HG03045 (cell line): ENCODE data around the gene COL26A1.
"Not testable (repeated sequence)": the region's sequence is repeated elsewhere in the genome, so short reads cannot be mapped to it uniquely, and the experiment has no call there.

ENCODE experiments used
- ATAC-seq: cut with Tn5 transposase; IDR thresholded peaks from one replicate; pipeline ENCODE4 v1.9.1; 2021; ENCODE audit warnings: mild to moderate bottlenecking, moderate library complexity; ENCODE audit not compliant: unreplicated experiment

COL26A1 gene

DNA sequence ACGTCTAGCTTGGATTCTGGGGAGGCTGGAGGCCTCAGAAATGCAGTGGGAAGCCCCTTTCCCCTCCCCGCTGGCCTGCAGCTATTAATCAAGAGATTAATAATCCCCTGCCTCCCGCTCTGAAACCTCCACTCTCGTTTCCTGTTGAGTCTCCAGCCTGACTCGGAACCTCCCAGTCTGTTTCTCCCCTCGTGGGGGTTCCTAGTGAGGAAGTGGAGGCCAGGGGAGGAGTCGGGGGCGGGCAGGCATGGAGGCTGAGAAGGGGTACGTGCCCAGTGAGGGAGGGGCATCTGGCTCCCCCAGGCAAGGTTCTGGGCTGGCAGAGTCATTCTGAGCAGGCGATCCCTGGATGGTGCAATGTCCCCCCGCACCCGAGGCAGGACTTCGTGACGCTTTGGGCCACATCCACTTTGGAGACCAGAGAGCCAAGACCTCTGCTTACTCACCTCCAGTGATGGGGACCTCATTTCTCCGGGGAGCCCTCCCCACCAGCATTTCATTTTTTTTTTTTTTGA is 73.6 kb downstream of the COL26A1 start:
- no peak for ATAC-seq

DNA sequence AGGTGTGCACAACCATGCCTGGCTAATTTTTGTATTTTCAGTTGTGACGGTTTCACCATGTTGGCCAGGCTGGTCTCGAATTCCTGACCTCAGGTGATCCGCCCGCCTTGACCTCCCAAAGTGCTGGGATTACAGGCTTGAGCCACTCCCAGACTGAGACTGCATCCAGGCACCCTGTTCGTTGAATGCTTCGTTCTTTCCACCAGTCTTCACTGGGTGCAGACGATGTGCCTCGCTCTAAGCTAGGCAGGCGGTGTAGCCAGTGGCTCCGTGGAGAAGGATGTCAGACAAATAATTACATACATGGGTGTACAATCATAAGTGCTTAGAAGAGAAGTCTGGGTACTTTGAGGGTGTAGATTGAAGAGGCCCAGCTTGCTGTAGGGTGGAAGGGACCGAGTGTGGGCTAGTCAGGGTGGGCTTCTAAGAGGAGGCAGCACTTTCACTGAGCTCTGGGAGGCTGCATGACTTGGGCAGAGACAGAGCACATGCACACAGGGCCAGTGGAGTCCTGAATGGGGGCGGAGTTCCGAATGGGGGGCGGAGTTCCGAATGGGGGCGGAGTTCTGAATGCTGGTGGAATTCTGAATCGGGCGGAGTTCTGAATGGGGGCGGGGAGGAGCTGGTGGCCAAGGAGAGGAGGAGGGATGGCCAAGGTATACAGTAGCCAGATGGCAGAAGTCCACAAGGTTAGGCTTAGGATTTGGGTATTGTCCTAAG is 74.3 kb downstream of the COL26A1 start:
- no peak for ATAC-seq

DNA sequence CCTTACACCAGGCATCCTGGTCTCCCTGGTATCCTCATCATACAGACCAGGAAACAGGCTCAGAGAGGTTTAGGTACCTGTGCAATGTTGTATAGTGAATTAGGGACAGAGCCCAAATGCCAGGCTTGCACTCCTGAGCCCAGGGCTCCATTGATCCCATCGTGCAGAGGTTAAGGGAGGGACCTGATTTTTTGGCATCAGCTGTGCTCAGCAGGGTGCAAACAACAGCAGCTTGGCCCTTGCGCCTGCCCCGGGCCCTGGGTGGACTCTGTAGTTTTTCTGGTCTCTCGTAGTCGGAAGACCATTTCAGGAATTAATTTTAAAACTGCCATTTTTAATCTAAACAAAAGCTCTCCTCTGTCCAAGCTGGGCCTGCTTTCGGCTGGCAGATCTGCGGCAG is 79.2 kb downstream of the COL26A1 start:
- ATAC-seq = no peak

DNA sequence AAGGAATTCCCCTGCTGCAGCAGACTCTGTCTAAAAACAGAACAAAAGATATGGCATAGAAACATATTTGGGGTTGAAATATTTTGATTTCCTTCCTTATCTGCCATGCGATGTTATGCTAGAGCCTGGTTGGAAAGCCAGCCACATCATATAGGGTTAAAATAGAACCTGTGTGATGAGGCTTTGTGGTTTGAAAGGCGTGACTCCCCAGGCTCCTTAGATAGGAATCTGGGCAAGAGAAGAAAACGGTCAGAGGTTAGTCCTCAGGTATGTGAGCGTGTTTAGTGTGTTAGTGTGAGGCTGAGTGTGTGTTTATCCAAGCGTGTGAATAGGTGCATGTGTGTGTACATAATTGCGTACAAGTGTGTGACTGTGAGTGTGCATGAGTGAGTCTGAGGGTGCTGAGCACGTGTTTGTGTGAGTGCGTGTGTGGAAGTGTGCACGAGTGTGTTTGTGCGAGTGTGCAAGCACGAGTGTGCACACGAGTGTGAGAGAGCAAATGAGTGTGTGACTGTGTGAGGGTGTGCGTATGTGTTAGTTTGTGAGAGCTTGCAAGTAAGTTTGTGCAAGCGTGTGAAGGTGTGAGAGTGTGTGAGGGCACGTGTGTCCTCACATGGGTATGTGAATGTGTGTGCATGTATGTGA is 79.9 kb downstream of the COL26A1 start:
- ATAC-seq = no peak

DNA sequence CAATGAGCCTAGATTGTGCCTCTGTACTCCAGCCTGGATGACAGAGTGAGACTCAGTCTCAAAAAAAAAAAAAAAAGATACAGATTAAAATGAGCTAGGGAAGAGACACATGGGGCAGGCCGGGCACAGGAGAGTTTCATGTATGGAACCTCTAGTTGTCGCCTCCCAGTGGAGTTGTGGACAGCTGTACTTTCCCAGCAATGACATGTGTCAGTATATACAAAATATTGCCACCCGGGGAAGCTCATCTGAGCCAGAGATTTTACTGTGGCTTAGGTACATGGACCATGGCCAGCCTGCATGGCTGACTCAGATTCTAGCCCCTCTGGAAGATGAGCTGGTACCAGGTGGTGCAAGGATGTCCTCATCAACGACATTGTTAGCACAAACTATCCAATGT is 87.4 kb downstream of the COL26A1 start:
- ATAC-seq = no peak

DNA sequence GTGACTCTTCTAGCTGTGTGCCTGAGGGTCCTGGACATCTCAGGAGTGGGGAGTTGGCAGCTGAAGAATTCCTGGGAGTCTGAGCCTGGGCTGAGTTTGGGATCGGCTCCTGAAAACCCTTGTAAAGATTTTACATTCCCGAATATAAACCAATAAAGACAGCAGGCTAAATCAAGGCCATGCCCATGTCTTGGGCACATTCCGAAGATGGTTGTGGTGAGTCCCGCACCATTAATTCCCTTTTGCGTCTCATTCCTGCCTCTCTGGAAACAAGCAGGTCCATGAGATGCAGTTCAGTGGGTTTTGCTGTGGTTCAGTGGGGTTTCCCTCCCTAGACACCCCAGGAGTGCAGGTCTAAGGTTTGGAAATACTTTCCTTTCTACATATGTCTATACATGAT is 90.9 kb downstream of the COL26A1 start:
- ATAC-seq = no peak

DNA sequence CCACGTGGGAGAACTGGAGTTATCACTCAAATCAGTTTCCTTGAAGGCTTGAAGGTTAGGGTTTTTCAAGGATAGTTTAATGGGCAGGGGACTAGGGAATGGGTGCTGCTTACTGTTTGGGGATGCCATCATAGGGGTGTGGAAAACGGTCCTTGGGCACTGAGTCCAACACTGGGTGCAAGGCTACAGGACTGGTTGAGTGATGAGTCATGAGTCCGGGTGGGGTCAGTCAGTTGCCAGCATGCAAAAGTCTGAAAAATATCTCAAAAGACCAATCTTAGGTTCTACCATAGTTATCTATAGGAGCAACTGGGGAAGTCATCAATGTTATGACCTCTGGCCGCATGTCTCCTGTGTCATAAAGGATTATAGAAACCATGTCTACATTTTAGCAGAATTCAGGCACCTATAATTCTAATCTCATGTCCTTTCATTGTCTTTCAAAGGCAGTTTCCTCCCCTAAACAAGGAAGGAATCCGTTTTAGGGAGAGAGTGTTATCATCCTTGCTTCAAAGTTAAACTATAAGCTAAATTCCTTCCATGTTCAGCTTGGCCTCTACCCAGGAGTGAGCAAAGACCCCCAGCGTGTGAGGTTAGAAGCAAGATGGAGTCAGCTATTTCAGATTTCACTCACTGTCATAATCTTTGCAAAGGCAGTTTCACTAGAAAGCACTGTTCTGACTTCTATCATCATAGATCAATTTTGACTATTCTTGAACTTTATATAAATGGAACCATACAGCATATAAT is 94.5 kb downstream of the COL26A1 start:
- no peak for ATAC-seq

DNA sequence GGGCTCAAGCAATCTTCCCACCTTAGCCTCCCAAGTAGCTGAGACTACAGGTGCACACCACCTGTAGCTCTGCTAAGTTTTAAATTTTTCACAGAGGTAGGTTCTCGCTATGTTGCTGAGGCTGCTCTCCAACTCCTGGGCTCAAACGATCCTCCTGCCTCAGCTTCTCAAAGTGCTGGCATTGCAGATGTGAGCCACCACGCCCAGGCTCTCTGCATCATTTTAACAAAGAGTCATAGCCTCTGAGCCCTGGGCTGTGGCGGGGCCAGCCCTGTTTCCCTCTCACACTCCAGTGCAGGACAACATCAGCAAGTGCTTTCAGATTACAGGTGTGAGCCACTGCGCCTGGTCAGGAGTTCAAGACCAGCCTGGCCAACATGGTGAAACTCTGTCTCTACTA is 102.5 kb downstream of the COL26A1 start:
- no peak for ATAC-seq

DNA sequence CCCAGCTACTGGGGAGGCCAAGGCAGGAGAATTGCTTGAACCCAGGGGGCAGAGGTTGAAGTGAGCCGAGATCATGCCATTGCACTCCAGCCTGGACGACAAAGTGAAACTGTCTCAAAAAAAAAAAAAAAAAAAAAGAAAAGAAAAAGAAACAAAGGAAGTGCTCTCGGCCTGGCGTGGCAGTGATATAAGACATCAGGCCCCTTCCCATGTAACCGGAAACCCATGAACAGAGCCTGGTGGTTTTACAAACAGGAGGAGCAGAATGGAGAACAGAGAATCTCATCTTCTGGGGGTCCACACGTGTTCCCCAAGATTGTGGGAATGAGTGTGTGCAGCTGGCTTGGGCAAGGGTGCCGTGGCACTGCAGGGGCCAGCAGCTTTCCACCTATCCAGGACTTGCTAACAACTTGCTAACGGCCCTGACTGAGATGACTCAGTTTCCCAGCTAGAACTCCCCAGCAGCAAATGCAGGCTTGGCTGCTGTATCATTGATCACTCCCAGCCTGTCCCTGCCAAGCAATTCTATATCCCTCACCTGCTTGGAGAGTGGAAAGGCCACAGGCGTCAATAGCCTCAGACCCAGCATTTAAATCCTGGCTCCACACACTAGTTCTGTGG is 103.0 kb downstream of the COL26A1 start:
- ATAC-seq = no peak

DNA sequence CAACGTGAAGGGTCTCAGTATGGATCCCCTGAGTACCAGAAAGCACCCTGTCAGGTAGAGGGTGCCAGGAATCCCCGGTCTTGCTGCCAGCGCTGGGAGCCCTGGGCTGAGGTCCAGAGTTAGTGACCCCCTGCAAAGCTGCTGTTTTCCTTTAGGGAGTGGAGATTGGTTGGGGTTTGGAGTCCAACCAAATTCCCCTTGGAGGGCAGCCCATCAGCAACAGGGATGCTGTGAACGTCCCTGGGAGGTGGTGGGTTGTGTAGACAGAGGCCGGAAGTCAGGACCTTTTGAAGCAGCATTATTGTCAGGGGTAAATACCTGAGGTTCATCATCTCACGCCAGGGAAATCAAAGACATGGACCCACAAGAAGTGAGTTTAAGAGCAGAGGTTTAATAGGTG is 104.2 kb downstream of the COL26A1 start:
- ATAC-seq = no peak

DNA sequence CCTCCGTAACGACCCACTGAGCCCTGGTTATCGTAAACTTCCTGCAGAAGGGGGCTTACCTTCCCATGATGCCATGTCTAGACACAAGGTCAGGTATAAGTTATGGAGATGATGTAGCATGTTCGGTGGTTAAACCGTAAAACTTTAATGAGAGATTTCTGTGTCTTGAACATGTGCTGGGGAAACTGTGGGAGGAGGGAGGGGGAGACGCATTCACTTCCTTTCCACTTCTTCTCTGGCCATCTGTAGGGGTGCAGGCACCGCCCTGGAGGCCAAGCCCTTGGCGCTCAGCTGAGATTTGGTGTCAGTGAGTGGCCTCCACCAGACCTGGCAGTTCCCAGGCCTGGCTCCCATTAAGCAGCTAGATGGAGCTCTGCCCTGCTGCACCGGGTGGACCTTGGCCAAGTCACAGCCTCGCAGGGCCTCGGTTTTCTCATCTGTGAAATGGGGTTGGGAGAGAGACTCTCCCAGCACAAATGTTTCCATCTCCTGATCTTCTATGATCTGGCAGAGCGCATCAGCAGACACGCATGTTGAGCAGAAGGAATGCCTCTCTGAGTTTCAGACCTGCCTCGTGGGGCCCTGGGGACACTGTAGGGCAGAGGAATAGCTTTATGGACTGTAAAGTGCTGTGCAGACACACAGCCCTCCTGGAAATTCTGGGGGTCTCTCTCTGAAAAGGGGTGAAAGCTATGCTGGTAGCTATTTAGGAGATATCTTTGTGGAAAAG is 106.0 kb downstream of the COL26A1 start:
- ATAC-seq = no peak

DNA sequence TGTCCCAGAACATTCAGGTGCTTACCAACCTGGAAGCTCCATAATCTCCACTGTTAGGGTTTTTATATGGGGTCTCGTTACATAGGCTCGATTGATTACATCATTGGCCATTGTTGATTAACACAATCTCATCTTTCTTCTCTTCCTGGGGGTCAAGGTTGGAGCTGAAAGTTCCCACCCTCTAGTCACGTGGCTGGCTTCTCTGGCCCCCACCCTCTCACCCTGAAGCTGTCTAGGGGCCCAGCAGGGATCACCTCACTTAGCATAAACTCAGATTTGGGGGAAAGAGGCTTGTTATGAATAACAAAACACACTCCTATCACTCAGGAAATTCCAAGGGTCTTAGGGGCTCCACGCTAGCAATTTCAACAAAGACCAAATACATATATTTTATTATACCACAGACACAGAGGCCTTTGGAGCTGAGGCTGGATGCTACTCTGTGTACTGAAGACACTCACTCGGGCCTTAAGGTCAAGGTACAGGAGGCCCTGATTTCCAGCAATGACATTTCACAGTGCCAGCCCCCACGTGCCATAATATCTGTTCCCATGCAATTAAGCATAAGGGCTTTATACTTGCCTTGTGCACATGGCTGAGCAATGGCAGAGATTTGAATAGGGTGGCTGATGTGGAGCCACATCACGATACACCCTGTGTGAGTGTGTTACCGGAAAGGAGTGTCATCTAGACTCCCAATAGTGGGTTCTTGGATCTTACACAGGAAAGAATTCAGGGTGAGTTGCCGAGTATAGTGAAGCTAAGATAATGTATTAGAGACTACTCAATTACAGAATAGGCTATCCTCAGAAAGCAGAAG is 108.2 kb downstream of the COL26A1 start:
- no peak for ATAC-seq

DNA sequence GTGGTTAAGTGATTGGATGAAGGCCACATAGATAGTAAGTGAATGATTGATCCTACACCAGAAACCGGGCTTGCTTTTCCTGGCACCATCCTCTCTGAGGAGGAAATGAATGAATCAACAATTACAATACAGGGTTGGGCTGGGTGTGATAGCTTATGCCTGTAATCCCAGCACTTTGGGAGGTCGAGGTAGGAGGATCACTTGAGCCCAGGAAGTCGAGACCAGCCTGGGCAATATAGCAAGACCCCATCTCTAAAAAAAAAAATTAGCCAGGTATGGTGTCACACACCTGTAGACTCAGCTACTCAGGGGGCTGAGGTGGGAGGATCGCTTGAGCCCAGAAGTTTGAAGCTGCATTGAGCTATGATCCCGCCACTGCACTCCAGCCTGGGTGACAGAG is 111.5 kb downstream of the COL26A1 start:
- no peak for ATAC-seq

DNA sequence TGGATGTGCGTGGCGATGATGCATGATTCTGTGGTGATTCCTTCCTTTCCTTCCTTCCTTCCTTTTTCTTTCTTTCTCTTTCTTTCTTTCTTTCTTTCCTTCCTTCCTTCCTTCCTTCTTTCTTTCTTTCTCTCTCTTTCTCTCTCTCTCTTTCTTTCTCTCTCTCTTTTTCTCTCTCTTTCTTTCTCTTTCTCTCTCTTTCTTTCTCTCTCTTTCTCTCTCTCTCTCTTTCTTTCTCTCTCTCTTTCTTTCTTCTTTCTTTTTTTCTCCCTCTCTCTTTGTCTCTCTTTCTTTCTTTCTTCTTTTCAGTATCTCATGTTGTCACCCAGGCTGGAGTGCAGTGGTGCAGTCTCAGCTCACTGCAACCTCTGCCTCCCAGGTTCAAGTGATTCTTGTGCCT is 113.0 kb downstream of the COL26A1 start:
- not testable (repeated sequence) for ATAC-seq

DNA sequence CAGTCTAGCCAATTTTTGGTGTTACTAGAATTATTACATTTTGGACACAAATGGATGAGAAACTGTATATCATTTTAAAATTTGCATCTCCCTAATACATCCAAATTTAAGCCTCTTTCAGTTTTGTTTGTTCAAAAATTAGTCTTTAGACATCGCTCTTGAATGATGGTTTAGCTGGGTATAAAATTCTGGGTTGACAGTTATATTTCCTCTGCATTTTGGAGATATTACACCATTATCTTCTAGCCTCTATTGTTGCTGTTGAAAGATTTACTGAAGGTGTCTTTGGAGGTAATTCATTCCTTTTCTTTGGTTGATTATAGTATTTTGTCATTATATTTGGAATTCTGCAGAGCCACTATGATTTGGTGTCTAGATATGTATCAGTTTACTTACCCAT is 116.5 kb downstream of the COL26A1 start:
- no peak for ATAC-seq

DNA sequence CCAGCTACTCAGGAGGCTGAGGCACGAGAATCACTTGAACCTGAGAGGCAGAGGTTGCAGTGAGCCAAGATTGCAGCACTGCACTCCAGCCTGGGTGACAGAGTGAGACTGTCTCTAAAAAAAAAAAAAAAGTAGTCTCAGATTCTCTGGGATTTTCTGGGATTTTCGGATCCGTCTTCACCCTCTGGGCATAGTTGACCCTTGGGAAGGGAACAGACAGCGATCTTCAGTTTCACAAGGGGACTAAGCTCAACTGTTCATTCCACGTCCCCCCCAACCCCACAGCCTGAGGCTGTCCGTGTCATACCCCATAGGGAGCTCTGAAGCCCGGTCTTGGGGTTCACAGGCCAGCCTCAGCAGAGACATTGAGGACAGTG is 123.4 kb downstream of the COL26A1 start:
- not testable (repeated sequence) for ATAC-seq

DNA sequence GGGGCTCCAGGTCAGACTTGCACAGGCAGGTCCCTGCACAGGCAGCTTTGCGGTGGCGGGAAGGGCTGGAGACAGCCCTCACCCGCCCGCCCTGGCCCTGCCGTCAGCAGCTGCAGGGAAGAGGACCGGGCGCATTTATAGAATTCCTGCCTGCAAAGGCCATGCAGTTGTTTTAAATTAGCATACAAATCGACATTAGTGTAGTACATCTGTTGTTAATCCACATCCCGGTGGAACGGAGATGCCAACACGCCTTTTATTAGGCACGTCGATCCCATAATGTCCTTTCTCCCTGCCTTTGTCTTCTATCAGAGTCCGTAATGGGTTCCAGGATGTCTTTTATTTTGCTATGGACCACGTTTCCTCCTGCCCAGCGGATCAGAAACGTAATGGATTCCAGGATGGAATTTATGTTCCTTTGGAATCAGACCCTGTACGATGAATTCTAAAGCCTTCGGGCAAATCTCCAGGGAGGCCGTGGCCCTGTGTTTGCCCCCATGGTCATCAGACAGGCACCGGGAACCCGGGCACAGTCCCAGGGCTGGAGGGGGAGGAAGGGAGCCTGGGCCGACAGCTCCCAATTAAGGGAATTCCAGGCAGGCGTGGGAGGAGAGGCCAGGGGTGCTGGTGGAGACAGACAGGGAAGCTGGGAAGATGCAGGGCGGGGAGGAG is 123.9 kb downstream of the COL26A1 start:
- ATAC-seq = no peak

DNA sequence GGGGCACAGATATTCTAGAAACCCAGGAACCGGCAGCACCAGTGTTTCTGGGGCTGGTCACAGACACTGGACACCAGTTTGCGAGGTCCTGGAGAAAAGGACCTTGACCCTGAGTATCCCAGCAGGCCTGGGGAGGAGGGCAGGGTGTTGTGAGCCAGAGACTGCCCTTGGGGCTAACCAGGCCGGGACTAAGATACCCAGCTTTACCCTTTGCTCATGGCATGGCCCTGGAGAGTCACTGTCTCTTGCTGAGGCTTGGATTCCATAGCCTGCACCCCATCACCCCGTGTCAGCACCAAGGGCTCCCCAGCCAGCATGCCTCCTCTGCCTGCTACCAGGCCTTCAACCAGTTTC is 124.4 kb downstream of the COL26A1 start:
- no peak for ATAC-seq

DNA sequence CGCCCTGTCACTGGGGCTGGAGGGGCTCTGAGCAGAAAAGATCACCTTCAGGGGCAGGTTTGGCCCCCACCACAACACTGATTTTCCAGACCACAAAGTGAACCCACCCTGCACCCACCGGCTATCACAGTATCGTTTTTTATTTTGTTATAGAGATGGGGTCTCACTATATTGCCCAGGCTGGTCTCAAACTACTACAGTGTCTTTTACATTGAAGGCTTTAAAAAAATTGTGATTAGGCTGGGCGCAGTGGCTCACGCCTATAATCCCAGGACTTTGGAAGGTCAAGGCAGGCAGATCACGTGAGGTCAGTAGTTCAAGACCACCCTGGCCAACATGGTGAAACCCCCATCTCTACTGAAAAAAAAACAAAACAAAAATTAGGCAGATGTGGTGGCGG is 125.1 kb downstream of the COL26A1 start:
- ATAC-seq = no peak
